ENCODE results near the gene TACR1. TPM values are rescaled to one million over a fixed set of nuclear protein-coding genes. Genes with fewer than 3 reads are reported as not detected.

TACR1 gene
- total and polyA plus RNA-seq, 2 of the 4 experiments (the other 2 are of a cell fraction) = under 0.01 to 0.09 TPM

DNA sequence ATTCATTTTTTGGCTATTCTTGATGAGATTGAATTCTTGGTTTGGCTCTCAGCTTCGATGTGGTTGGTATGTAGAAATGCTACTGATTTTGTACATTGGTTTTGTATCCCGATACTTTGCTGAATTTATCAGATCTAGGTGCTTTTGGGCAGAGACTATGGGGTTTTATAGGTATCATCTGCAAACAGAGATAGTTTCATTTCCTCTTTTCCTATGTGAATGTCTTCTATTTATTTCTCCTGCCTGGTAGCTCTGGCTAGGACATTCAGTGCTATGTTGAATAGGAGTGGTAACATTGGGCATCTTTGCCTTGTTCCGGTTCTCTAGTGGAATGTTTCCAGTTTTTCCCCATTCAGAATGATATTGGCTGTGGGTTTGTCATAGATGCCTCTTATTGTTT is 5.5 kb upstream of the TACR1 start:
- Histone ChIP-seq H3K56ac (ENCODE audit: extremely low read depth, insufficient read depth, low read length) (no peak overlapping the region), H3K4me1 (ENCODE audit: control insufficient read depth, insufficient read depth, low read length) (no peaks in the 10 kb centered on the region), H2BK5ac (ENCODE audit: low read depth, low read length, poor library complexity, severe bottlenecking) (no peak overlapping the region), H4K8ac (ENCODE audit: low read depth in 2 of 2, low read length in 2 of 2) (no peak overlapping the region), H4K91ac (ENCODE audit: insufficient read depth, low read depth, low read length) (no peak overlapping the region), H2AK9ac (replicated peaks; ENCODE audit: low read depth, low read length, poor library complexity) (no peak overlapping the region), H3K27me3 (ENCODE audit: control insufficient read depth, insufficient read depth, low read length) (peaks cover 7% of the 10 kb centered on the region), H3K9ac (ENCODE audit: low read depth, low read length) (no peak overlapping the region), H4K20me1 (ENCODE audit: insufficient read depth, low read length) (no peaks in the 10 kb centered on the region), H3K4me2 (ENCODE audit: low read depth, low read length) (no peak overlapping the region), H2BK20ac (ENCODE audit: low read depth, low read length) (no peak overlapping the region), H3K4ac (ENCODE audit: low read depth, low read length) (no peak overlapping the region), H3K36me3 (ENCODE audit: control insufficient read depth, insufficient read depth, low read length) (no peaks in the 10 kb centered on the region), H2AFZ (replicated peaks; ENCODE audit: low read length, poor library complexity) (no peak overlapping the region), H2AK5ac (ENCODE audit: low read depth, low read length) (no peak overlapping the region), H2BK120ac (ENCODE audit: low read depth, low read length) (no peak overlapping the region), H3K27ac (ENCODE audit: insufficient read depth, low read length) (no peak overlapping the region), H3K14ac (replicated peaks; ENCODE audit: low read depth, low read length) (no peak overlapping the region), H3K18ac (ENCODE audit: low read depth, low read length) (no peak overlapping the region), H4K5ac (ENCODE audit: low read depth, low read length) (no peak overlapping the region), H3K9me1 (ENCODE audit: insufficient read depth, low read length) (no peaks in the 10 kb centered on the region), H3K23ac (ENCODE audit: low read depth, low read length) (no peak overlapping the region), H3K79me1 (ENCODE audit: low read depth in 1 of 2, low read length in 2 of 2) (no peaks in the 10 kb centered on the region), H2BK15ac (ENCODE audit: low read depth, low read length) (no peak overlapping the region), H3K4me3 (ENCODE audit: insufficient read depth, low read depth, low read length) (no peak overlapping the region), H3K9me3 (ENCODE audit: control insufficient read depth, insufficient read depth, low read length) (no peaks in the 10 kb centered on the region)
- in situ Hi-C loops (cut with MboI; ENCODE audit: low sequenced_read_pairs) = loop anchor here (5.0 to 25.0 kb wide), 2 partner anchors 197 to 407 kb away; no protein-coding TSS in a partner anchor
- no TSS peak for BruUV-seq (replicated peaks)
- no peak for DNase-seq
- TF ChIP-seq MXI1 (IDR thresholded peaks at IDR 0.05; ENCODE audit: borderline replicate concordance, low read depth, low read length) = no peak
- TF ChIP-seq BHLHE40 (IDR thresholded peaks at IDR 0.05; ENCODE audit: low read depth, low read length) = no peak
- TF ChIP-seq SMC3 (IDR thresholded peaks at IDR 0.05; ENCODE audit: low read depth, low read length) = no peak
- no peak for TF ChIP-seq RCOR1 (IDR thresholded peaks at IDR 0.05; ENCODE audit: insufficient replicate concordance, low read length)
- TF ChIP-seq RAD21 (IDR thresholded peaks at IDR 0.05; ENCODE audit: low read length) = no peak
- TF ChIP-seq CHD1 (IDR thresholded peaks at IDR 0.05; ENCODE audit: low read depth, low read length) = no peak
- no peak for TF ChIP-seq NFE2L2 (IDR thresholded peaks at IDR 0.05; ENCODE audit: low read depth, low read length)
- TF ChIP-seq, protein P1, sequence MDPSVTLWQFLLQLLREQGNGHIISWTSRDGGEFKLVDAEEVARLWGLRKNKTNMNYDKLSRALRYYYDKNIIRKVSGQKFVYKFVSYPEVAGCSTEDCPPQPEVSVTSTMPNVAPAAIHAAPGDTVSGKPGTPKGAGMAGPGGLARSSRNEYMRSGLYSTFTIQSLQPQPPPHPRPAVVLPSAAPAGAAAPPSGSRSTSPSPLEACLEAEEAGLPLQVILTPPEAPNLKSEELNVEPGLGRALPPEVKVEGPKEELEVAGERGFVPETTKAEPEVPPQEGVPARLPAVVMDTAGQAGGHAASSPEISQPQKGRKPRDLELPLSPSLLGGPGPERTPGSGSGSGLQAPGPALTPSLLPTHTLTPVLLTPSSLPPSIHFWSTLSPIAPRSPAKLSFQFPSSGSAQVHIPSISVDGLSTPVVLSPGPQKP (IDR thresholded peaks at IDR 0.05; ENCODE audit: borderline replicate concordance, low read depth, low read length) = no peak
- no peak for TF ChIP-seq MAFK (IDR thresholded peaks at IDR 0.05; ENCODE audit: low read depth, low read length)
- TF ChIP-seq RFX5 (IDR thresholded peaks at IDR 0.05; ENCODE audit: low read depth, low read length) = no peak
- TF ChIP-seq CEBPB (IDR thresholded peaks at IDR 0.05; ENCODE audit: low read depth, low read length) = no peak
- TF ChIP-seq MAZ (IDR thresholded peaks at IDR 0.05; ENCODE audit: borderline replicate concordance, low read depth, low read length) = no peak
- no peak for TF ChIP-seq POLR2A (IDR thresholded peaks at IDR 0.05; ENCODE audit: low read depth, low read length)
- TF ChIP-seq, protein P2, sequence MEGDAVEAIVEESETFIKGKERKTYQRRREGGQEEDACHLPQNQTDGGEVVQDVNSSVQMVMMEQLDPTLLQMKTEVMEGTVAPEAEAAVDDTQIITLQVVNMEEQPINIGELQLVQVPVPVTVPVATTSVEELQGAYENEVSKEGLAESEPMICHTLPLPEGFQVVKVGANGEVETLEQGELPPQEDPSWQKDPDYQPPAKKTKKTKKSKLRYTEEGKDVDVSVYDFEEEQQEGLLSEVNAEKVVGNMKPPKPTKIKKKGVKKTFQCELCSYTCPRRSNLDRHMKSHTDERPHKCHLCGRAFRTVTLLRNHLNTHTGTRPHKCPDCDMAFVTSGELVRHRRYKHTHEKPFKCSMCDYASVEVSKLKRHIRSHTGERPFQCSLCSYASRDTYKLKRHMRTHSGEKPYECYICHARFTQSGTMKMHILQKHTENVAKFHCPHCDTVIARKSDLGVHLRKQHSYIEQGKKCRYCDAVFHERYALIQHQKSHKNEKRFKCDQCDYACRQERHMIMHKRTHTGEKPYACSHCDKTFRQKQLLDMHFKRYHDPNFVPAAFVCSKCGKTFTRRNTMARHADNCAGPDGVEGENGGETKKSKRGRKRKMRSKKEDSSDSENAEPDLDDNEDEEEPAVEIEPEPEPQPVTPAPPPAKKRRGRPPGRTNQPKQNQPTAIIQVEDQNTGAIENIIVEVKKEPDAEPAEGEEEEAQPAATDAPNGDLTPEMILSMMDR (conservative IDR thresholded peaks at IDR 0.05; ENCODE audit: low read depth, low read length) = no peak
- no peak for TF ChIP-seq FOS (IDR thresholded peaks at IDR 0.05; ENCODE audit: low read depth, low read length)
- TF ChIP-seq, protein P3, sequence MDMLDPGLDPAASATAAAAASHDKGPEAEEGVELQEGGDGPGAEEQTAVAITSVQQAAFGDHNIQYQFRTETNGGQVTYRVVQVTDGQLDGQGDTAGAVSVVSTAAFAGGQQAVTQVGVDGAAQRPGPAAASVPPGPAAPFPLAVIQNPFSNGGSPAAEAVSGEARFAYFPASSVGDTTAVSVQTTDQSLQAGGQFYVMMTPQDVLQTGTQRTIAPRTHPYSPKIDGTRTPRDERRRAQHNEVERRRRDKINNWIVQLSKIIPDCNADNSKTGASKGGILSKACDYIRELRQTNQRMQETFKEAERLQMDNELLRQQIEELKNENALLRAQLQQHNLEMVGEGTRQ (IDR thresholded peaks at IDR 0.05; ENCODE audit: low read depth, low read length) = no peak
- POLR2A ChIA-PET (ENCODE audit: unreplicated experiment) = no interaction called here
- CTCF ChIA-PET = no interaction called here
- intact Hi-C loops (cut with micrococcal nuclease) = loop anchor here (5.0 kb wide), 1 partner anchor 422 kb away; no protein-coding TSS in a partner anchor
- dilution Hi-C loops (cut with HindIII; ENCODE audit: low sequenced_read_pairs, unreplicated experiment) = no loop called here
- no peak for ATAC-seq (ENCODE audit: low read depth)
- no CpG with 5 or more reads among the region's 3 CpGs for WGBS, 2 experiments (ENCODE audit: extremely low coverage in 2 of 2, insufficient read length in 1 of 2)
